Activated T-cell treated with anti-CD3 and anti-CD28 coated beads for 24 hours (primary cell): ENCODE data around the gene NRP1.

Source experiments
- DNase-seq: peaks from one replicate; pipeline ENCODE4 v3.0.0-alpha.2; 2020; ENCODE audit warnings: low read depth

NRP1 gene

GRCh38 chr10:33183655-33184054 is 150.8 kb downstream of the NRP1 start:
- DNase-seq = no peak

DNA sequence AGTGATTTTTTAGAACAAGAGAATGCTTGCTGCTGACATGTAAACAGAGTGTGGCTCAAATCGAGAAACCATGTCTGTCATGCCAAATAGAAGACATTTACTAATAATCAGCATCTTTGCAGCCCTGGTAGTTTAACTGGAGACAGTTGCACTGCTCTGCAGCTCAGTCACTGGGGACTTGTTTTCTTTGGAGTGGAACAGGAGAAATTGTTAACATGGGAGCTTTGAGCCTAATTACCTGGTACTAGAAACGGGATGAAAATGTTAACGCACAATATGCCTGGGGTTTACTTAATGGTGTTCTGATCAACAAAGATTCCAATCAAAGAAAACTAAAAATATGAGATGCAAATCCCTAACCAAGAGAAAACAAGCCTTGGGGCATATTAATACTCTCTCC is 153.5 kb downstream of the NRP1 start:
- DNase-seq = no peak

GRCh38 chr10:33180390-33180789 is 154.1 kb downstream of the NRP1 start:
- peak; percentile 11 for DNase-seq

DNA sequence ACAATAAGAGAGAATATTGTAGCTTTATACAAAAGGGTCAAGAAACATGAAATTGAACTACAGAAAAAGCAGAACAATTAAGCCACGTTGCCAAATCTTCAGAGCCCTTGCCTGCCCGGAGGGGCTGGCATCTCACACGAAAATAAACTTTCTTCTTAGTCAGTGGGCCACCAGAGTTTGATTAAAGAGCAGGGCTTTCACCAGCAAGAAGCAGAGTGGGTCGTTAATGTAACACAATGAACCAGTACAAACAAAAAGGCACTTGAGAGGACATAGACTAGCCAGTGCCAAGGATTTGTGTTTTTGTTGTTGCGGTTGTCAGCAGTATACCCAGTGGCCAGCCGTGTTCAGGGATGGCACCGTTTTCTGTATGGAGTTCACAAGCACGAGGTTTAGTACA is 155.4 kb downstream of the NRP1 start:
- DNase-seq = no peak

GRCh38 chr10:33178026-33178755 is 156.3 kb downstream of the NRP1 start:
- DNase-seq = no peak

GRCh38 chr10:33176688-33177087 is 157.8 kb downstream of the NRP1 start:
- no peak for DNase-seq

DNA sequence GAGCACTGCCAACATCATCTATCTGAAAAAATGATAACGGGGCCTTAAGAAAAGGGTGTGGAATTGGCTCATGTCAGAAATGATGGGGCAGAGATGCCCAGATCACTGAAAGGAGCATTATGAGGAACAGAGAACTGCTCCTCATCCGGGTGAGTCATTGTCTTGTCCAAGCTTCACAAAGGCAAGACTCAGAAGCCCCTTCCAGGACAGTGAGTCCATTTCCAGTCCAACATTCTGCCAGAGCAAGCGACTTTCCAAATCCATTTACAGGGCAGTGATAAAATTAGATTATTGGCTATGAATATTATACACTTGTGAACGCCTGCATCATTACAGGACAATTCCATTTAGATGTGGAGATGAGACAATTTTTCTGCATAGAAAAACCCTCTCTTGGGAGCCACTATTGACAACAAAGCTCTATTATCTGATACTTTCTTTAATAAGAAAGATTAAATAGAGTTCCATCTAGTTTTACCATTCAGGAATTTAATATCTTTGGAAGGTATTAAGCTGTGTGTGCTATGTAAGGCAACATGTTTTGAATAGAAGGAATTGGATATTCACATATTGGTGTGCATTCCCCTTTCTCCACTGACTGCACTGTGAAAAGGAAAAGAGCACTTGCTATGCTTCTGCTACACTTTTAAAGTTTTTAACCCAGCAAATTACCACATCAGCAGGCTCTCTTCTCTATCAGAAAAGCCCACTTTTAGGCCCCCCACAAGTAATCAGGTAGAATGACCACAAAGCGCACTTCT is 159.6 kb downstream of the NRP1 start:
- DNase-seq = no peak

DNA sequence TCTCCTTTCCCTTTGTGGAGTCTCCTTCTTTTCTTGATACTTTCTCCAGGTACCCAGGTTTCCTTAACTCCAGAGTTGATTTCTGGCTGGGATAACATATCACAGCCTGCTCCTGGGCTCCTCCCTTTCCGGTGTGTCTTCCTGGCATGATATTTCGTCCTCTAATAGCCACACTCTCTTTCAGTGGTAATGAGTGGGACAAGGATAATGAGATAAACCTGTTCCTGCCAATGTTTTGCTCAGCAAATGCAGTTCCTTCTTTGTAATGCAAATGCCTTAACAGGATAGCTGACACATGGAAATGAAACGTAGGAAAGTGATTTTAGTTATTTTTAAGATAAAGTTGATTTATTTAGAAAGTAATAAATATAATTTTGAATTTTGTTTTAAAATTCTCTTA is 168.6 kb downstream of the NRP1 start:
- no peak for DNase-seq

DNA sequence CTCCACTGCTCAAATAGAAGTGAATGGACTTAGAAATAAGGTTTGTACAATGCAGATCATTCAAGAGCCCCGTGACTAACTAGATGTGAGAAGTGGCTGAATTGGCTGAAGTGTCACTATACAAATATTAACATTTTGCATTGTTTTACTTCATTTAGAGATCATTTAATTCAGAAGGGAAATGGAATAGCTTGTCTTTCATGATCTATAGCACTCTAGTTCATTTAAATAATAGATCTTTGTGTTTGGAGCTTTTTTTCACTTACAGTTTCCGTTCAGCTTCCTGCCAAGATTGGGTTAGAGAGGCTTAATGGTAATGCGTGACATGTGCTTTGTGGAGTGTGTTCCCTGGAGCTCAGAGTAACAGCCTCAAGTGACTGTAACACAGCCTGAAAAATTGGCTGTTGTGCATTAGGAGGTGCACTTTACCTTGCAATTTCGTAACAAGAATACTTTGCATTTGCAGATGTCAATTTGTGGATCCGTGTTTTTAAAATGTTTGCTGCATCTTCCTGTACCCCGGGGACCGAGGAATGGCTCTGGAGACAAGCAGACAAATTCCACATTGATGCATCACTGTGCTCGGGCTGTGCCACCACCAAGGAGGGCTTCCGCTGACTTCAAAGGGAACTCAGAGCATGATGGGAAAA is 170.3 kb downstream of the NRP1 start:
- no peak for DNase-seq

DNA sequence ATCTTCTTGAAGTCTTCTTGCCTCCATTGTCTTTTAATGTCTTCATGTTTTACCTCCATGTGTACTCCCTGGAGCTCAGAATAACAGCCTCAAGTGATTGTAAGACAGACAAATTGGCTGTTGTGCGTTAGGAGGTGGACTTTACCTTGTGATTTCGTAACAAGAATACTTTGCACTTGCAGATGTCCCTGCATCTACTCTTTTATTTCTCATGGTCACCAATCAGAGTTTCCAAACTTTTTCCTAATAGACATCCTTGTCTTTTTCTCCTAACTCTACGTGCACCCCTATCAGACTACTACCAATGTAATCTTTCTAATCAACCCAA is 172.3 kb downstream of the NRP1 start:
- DNase-seq = no peak

DNA sequence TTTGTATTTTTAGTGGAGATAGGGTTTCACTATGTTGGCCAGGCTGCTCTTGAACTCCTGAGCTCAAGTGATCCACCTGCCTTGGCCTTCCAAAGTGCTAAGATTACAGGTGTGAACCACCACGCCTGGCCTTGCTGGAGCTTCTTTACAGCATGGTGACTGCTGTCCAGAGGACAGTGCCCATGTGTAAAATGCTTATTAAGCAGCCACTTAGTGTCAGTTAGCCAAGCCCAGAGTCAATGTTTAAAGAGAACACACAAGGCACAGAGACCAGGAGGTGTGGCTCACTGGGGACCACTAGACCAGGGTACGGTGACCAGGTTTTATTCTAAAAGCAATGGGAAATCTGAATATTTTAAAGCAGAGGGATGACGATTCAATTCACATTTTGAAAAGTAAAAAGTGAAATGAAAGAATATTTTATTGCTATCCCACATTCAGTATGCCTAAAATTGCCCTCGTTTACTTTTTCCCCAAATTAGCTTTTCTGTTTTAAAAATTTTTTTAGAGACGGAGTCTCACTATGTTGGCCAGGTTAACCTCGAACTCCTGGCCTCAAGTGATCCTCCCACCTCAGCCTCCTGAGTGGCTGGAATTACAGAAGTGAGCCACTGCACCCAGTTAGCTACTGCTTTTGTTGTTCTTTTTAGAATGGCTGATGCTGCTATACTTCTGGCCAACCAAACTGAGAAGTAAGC is 172.8 kb downstream of the NRP1 start:
- DNase-seq = no peak

GRCh38 chr10:33160151-33160550 is 174.3 kb downstream of the NRP1 start:
- DNase-seq = no peak

DNA sequence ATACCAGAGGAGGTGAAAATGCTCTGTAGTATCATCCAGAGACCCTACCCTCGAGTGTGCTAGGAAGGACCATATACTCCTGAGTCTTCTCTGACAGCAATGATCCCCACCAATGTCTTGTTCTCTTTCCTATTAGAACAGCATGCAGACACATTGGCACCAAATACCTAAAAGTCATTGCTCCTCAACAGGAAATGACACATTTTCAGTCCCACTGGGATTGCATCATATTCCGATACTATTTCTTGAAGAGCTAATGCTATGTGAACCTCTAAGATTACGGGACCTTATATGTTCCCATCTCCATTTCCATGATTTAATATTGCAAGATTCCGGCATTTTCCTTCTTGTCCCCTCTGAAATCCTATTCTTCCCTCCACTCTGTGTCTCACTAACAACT is 177.4 kb downstream of the NRP1 start:
- no peak for DNase-seq

- no peak for DNase-seq
Observed at GRCh38 chr10:33155720-33156638, 178.5 kb downstream of the NRP1 start.

GRCh38 chr10:33154590-33154989 is 179.9 kb downstream of the NRP1 start:
- no peak for DNase-seq

DNA sequence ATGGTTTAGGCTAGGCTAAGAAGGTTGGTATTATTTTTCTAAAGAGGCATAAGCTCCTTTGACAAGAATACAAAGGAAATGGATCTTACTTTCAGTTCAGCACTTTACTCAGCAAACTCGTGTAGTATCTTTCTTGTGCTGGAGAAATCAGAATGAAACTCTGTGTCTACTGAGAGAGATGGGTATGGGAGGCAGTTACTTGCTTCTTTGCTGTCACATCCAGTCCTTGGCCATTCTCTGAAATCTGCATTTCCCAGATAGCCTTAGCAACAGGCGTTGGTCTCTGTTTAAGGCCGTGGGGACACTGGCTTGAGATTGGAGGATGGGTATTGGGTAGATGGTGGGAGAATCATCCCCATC is 180.5 kb downstream of the NRP1 start:
- no peak for DNase-seq

DNA sequence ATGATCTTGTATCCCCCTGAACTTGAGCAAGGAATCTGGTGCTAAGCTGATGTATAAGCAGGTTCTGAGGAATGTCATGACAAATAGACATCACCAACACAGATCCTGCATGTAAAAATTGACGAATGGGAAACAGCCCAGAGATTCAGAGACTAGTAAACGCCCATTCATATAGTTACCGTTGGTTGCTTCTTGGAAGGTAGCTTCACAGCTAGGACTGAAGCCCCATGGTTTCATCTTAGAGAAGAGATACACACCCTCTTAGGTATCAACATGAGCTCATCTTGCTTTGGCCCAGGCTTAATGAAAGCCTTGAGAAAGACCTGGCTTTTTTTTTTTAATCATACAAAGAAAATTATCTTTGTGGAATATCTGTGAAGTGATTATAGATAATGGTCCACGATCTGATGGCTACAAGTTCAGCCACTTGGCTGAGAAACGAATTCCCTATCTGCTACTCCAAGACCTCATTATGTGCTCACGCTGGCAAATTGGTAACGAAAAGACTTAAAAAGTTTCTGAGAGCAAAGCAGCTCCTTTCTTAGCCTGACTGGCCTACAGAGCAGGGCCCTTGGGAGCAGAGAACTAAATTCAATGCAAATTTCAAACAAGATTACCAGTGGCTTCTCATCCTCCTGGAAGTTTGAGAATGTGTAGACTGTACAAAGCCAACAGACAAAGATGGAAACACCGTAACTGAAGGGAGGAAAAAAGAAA is 181.1 kb downstream of the NRP1 start:
- DNase-seq = no peak

- DNase-seq = no peak
Observed at GRCh38 chr10:33152750-33153149, 181.7 kb downstream of the NRP1 start.

DNA sequence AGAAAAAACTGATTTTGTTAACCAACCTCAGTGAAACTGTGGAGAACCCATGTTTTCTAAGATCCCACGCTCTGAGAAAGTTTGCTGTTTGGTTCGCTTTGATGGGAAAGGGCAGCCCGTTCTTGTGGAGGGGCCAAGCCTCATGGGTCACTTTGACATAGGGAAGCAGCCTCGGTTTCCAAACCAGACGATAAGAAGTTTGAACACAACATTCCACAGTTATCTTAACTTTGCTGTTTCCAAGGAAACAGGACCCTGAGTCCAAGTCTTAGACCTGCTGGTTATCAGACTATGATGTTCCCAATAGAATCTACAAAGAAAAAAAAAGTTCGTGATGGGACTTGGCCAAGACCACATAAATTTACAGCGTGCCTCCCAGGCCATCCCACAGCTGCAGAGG is 182.3 kb downstream of the NRP1 start:
- no peak for DNase-seq

DNA sequence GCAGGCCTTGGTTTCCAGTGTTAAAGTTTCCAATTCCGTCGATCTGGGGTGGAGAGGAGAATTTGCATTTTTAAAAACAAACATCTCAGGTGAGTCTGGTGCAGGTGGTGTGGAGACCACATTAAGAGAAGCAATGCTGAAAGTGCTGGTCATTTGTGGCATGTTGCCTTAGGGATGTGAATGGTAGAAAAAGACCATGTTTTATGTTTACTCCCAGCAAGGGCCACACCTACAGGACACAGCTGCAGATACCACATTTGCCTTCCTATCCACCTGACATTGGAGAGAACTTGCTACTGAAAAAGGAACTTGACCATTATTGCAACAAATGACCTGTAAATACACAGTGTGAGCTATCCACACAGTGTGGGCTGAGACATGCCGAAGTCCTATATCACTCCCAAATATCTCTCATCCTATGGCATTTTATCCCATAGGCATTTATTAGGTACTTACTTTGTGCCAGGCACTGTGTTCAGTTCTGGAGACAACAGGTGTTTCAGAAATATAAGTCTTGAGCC is 183.1 kb downstream of the NRP1 start:
- DNase-seq = no peak

GRCh38 chr10:33150889-33151288 is 183.6 kb downstream of the NRP1 start:
- DNase-seq = no peak
